H9 (cell line): ENCODE results near the gene TLCD3A. TPM values are rescaled to one million over a fixed set of nuclear protein-coding genes. Genes with fewer than 3 reads are reported as not detected.

Source experiments
- DNase-seq: peaks from one replicate; pipeline ENCODE4 v3.0.0-alpha.2; 2017
- H2AFZ ChIP-seq: one replicate; pipeline ENCODE4 v1.6.1; 2013; ENCODE audit warnings: mild to moderate bottlenecking, low read length, control low read depth, moderate library complexity
- H2AK5ac ChIP-seq: 2 replicates; pipeline ENCODE4 v1.6.1; 2013; ENCODE audit warnings: low read length, control low read depth, mixed read lengths; ENCODE audit not compliant: insufficient read length
- H2BK120ac ChIP-seq: one replicate; pipeline ENCODE4 v1.6.1; 2013; ENCODE audit warnings: low read depth, mild to moderate bottlenecking, low read length, control low read depth, inconsistent platforms; ENCODE audit not compliant: poor library complexity, severe bottlenecking
- H2BK12ac ChIP-seq: 2 replicates; pipeline ENCODE4 v1.6.1; 2013; ENCODE audit warnings: low read length, control low read depth, mixed read lengths, low read depth; ENCODE audit not compliant: insufficient read length
- H2BK15ac ChIP-seq: 2 replicates; pipeline ENCODE4 v1.6.1; 2013; ENCODE audit warnings: low read depth, low read length, control low read depth
- H2BK20ac ChIP-seq: one replicate; pipeline ENCODE4 v1.6.1; 2013; ENCODE audit warnings: low read depth, mild to moderate bottlenecking, low read length, control low read depth, inconsistent platforms; ENCODE audit not compliant: poor library complexity, severe bottlenecking
- H2BK5ac ChIP-seq: 2 replicates; pipeline ENCODE4 v1.6.1; 2013; ENCODE audit warnings: low read length, control low read depth, mixed read lengths; ENCODE audit not compliant: insufficient read length
- H3K14ac ChIP-seq: 2 replicates; pipeline ENCODE4 v1.6.1; 2013; ENCODE audit warnings: low read length, control low read depth; ENCODE audit not compliant: insufficient read depth
- H3K18ac ChIP-seq: 2 replicates; pipeline ENCODE4 v1.6.1; 2013; ENCODE audit warnings: low read depth, mild to moderate bottlenecking, mixed read lengths, low read length, control low read depth; ENCODE audit not compliant: insufficient read length
- H3K23ac ChIP-seq: 2 replicates; pipeline ENCODE4 v1.6.1; 2013; ENCODE audit warnings: low read length, control low read depth, mixed read lengths, low read depth; ENCODE audit not compliant: insufficient read length
- H3K23me2 ChIP-seq: 2 replicates; pipeline ENCODE4 v1.6.1; 2013; ENCODE audit warnings: low read depth, mild to moderate bottlenecking, mixed read lengths, low read length, control low read depth; ENCODE audit not compliant: insufficient read length, poor library complexity, severe bottlenecking
- H3K27ac ChIP-seq: 2 replicates; pipeline ENCODE4 v1.5.1; 2013; ENCODE audit warnings: low read length, control low read depth, mixed read lengths, low read depth; ENCODE audit not compliant: insufficient read length
- H3K27me3 ChIP-seq: 2 replicates; pipeline ENCODE4 v1.6.1; 2013; ENCODE audit warnings: low read length, control low read depth, inconsistent platforms; ENCODE audit not compliant: insufficient read depth
- H3K4ac ChIP-seq: 2 replicates; pipeline ENCODE4 v1.6.1; 2013; ENCODE audit warnings: low read depth, mild to moderate bottlenecking, control low read depth, inconsistent platforms, low read length, moderate library complexity
- H3K4me1 ChIP-seq: 2 replicates; pipeline ENCODE4 v1.6.1; 2013; ENCODE audit warnings: low read length, control low read depth, inconsistent platforms; ENCODE audit not compliant: insufficient read depth
- H3K4me2 ChIP-seq: 2 replicates; pipeline ENCODE4 v1.6.1; 2013; ENCODE audit warnings: low read length, control low read depth, mixed read lengths; ENCODE audit not compliant: insufficient read length, insufficient read depth
- H3K56ac ChIP-seq: 2 replicates; pipeline ENCODE4 v1.6.1; 2013; ENCODE audit warnings: low read depth, mild to moderate bottlenecking, mixed read lengths, low read length, control low read depth; ENCODE audit not compliant: insufficient read length
- H3K79me1 ChIP-seq: 2 replicates; pipeline ENCODE4 v1.6.1; 2013; ENCODE audit warnings: low read depth, mild to moderate bottlenecking, moderate library complexity, low read length, control low read depth, inconsistent platforms; ENCODE audit not compliant: insufficient read depth, poor library complexity, severe bottlenecking
- H3K79me2 ChIP-seq: 2 replicates; pipeline ENCODE4 v1.6.1; 2013; ENCODE audit warnings: low read length, control low read depth, inconsistent platforms; ENCODE audit not compliant: insufficient read depth
- H3K9ac ChIP-seq: 2 replicates; pipeline ENCODE4 v1.6.1; 2013; ENCODE audit warnings: low read length, control low read depth, mixed read lengths; ENCODE audit not compliant: insufficient read length; ENCODE audit errors: extremely low read depth
- H3K9me3 ChIP-seq: one replicate; pipeline ENCODE4 v1.6.1; 2013; ENCODE audit warnings: low read depth, low read length, inconsistent platforms; ENCODE audit not compliant: control insufficient read depth
- H3T11ph ChIP-seq: one replicate; pipeline ENCODE4 v1.6.1; 2013; ENCODE audit warnings: mild to moderate bottlenecking, low read length, control low read depth, inconsistent platforms
- H4K20me1 ChIP-seq: one replicate; pipeline ENCODE4 v1.6.1; 2013; ENCODE audit not compliant: control insufficient read depth, insufficient read length, insufficient read depth
- H4K5ac ChIP-seq: 2 replicates; pipeline ENCODE4 v1.6.1; 2013; ENCODE audit warnings: low read depth, mild to moderate bottlenecking, mixed read lengths, low read length, control low read depth; ENCODE audit not compliant: insufficient read length
- H4K8ac ChIP-seq: replicated peaks from 2 replicates; pipeline ENCODE4 v1.6.1; 2013; ENCODE audit warnings: low read length, control low read depth, mixed read lengths, low read depth; ENCODE audit not compliant: insufficient read length
- H4K91ac ChIP-seq: 2 replicates; pipeline ENCODE4 v1.6.1; 2013; ENCODE audit warnings: low read depth, mild to moderate bottlenecking, moderate library complexity, mixed read lengths, low read length, control low read depth; ENCODE audit not compliant: insufficient read length
- H3K27ac Mint-ChIP-seq, 3 experiments: 2 replicates in 2 of 3; 3 replicates in 1 of 3; pipeline ENCODE4 v1.8.0; 2020 to 2021; ENCODE audit warnings: mixed read lengths in 3 of 3, mild to moderate bottlenecking in 1 of 3, moderate library complexity in 1 of 3
- H3K27me3 Mint-ChIP-seq: 2 replicates; pipeline ENCODE4 v1.8.0; 2021; ENCODE audit warnings: low read depth, mild to moderate bottlenecking, moderate library complexity, mixed read lengths
- H3K36me3 Mint-ChIP-seq, 3 experiments: 2 replicates in 2 of 3; 3 replicates in 1 of 3; pipeline ENCODE4 v1.8.0; 2020 to 2021; ENCODE audit warnings: low read depth in 3 of 3, mixed read lengths in 3 of 3; ENCODE audit not compliant: insufficient read depth in 1 of 3
- H3K4me1 Mint-ChIP-seq, 2 experiments: 2 replicates each; pipeline ENCODE4 v1.8.0; 2020; ENCODE audit warnings: mixed read lengths in 2 of 2
- H3K4me3 Mint-ChIP-seq, 2 experiments: 2 replicates in 1 of 2; 3 replicates in 1 of 2; pipeline ENCODE4 v1.8.0; 2020 to 2021; ENCODE audit warnings: mild to moderate bottlenecking in 2 of 2, mixed read lengths in 2 of 2, moderate library complexity in 1 of 2
- H3K9me3 Mint-ChIP-seq, 2 experiments: 2 replicates in 1 of 2; 3 replicates in 1 of 2; pipeline ENCODE4 v1.8.0; 2020; ENCODE audit warnings: mild to moderate bottlenecking in 2 of 2, mixed read lengths in 2 of 2, moderate library complexity in 1 of 2
- WGBS: extraction: QIAGEN DNeasy Blood & Tissue Kit; methylation state at CpG from one replicate; pipeline ENCODE4 v1.1.7; 2013; ENCODE audit warnings: missing lambda C conversion rate, low lambda C conversion rate, mixed read lengths; ENCODE audit not compliant: insufficient read length; ENCODE audit errors: extremely low coverage; 5-methylcytosine and 5-hydroxymethylcytosine counted together
- total RNA-seq: library from RNA; stranded (reverse); gene quantifications from 2 replicates; pipeline ENCODE4 v1.2.1, GENCODE V29; 2021
- TF ChIP-seq, protein P1 (sequence below): fragments of 200-600 bp; sonication (generic); conservative IDR thresholded peaks from 3 replicates; pipeline ENCODE4 v1.8.0; 2021; ENCODE audit warnings: antibody characterized with exemption, mild to moderate bottlenecking

Gene TLCD3A
- total RNA-seq, 1 experiment from 2014 or later, result 29.6 TPM

DNA sequence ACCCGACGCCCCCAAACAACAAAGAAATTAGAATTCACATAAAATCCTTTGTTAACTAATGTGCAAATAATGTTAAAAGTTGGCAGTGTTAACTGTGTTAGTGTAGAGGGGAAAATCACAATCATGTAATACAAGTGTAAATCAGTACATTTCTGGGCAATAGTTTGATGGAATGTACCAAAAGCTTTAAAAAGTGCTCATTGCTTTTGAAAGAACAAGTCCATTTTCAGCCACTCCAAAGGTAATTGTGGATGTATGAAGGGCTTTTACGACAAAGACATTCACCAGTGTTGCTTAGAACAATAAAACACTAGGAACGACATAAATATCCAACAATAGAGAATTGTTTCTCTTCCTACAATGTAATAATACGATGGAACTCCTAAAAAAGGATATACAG is 40.6 kb downstream of the TLCD3A start:
- WGBS, result no CpG with 5 or more reads among the region's 5 CpGs
- Mint-ChIP-seq H3K4me3 (no peak overlapping the region), H3K36me3 (peaks cover 49 to 90% (median 88%) of the 10 kb centered on the region in 3 experiments; a peak in 6 of 7 replicates), H3K4me1 (peaks cover 0 to 3% of the 10 kb centered on the region in 2 experiments; a peak in 1 of 4 replicates), H3K27ac (no peak overlapping the region), H3K9me3 (no peaks in the 10 kb centered on the region; a peak in 1 of 5 replicates), H3K27me3 (no peaks in the 10 kb centered on the region; the same call in 1 of the 2 replicates)
- H3K9me3 ChIP-seq, result no peaks in the 10 kb centered on the region
- H3K4me1 ChIP-seq, result no peaks in the 10 kb centered on the region
- peaks cover 5% of the 10 kb centered on the region for H3K79me1 ChIP-seq
- no peak overlapping the region for H4K8ac ChIP-seq
- no peak overlapping the region for H3K4ac ChIP-seq
- no peak for DNase-seq
- H3K23ac ChIP-seq, result no peak overlapping the region
- no peak overlapping the region for H4K91ac ChIP-seq
- H2BK15ac ChIP-seq, result no peak overlapping the region
- no peak overlapping the region for H2BK5ac ChIP-seq
- H2BK12ac ChIP-seq, result no peak overlapping the region
- TF ChIP-seq, protein P1, sequence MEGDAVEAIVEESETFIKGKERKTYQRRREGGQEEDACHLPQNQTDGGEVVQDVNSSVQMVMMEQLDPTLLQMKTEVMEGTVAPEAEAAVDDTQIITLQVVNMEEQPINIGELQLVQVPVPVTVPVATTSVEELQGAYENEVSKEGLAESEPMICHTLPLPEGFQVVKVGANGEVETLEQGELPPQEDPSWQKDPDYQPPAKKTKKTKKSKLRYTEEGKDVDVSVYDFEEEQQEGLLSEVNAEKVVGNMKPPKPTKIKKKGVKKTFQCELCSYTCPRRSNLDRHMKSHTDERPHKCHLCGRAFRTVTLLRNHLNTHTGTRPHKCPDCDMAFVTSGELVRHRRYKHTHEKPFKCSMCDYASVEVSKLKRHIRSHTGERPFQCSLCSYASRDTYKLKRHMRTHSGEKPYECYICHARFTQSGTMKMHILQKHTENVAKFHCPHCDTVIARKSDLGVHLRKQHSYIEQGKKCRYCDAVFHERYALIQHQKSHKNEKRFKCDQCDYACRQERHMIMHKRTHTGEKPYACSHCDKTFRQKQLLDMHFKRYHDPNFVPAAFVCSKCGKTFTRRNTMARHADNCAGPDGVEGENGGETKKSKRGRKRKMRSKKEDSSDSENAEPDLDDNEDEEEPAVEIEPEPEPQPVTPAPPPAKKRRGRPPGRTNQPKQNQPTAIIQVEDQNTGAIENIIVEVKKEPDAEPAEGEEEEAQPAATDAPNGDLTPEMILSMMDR, result no peak
- H4K5ac ChIP-seq, result no peak overlapping the region
- no peak overlapping the region for H3K18ac ChIP-seq
- no peak overlapping the region for H2BK20ac ChIP-seq
- H2BK120ac ChIP-seq, result no peak overlapping the region
- H3K14ac ChIP-seq, result no peak overlapping the region
- H2AK5ac ChIP-seq, result no peak overlapping the region
- no peaks in the 10 kb centered on the region for H3K23me2 ChIP-seq
- no peak overlapping the region for H3K4me2 ChIP-seq
- H3T11ph ChIP-seq, result no peak overlapping the region
- H3K56ac ChIP-seq, result no peak overlapping the region
- no peak overlapping the region for H3K9ac ChIP-seq
- no peaks in the 10 kb centered on the region for H3K79me2 ChIP-seq
- no peaks in the 10 kb centered on the region for H3K27me3 ChIP-seq
- H3K27ac ChIP-seq, result no peak overlapping the region
- no peak overlapping the region for H2AFZ ChIP-seq
- H4K20me1 ChIP-seq, result no peaks in the 10 kb centered on the region
